ENCODE data around the gene PARN.

DNA sequence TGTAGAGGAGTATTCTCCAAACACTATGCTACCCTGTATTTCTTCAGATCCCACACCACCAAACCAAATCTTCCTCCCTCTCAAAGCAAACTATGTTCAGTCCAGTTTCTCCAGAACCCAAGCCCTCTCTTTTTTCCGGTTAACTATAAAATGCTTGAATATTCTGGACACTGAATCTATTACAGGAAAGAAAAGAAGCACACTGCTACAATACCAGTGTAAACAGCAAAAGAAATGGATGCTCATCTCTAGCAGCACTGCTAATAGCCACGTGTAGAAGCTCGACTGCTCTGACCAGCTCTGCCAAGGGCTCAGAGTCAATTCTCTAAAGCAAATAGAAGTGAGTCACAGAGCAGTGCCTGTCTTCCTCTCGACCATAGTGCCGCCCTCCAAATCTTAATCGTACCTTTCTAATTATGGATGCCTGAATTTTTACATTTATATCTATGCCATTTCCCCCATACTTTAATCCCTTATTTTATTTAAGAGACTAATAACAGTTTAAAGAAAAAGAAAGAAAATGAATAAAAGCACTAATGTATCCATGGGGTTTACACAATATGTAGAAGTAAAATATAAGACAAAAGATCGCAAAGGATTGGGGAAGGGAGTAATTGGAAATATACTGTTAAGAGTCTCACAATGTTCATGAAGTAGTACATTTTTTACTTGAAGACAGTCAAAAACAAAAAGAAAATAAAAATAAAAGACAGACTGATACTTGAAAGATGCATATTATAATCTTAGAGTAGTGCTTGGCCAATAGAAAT is 154.5 kb downstream of the PARN start:
- TF ChIP-seq ZNF565 (CRISPR knock-in tag; conservative IDR thresholded peaks at IDR 0.05; ENCODE audit: low read depth), result no peak
- TF ChIP-seq OSR1 (CRISPR knock-in tag; IDR thresholded peaks at IDR 0.05), result no peak
- TF ChIP-seq, protein P1, sequence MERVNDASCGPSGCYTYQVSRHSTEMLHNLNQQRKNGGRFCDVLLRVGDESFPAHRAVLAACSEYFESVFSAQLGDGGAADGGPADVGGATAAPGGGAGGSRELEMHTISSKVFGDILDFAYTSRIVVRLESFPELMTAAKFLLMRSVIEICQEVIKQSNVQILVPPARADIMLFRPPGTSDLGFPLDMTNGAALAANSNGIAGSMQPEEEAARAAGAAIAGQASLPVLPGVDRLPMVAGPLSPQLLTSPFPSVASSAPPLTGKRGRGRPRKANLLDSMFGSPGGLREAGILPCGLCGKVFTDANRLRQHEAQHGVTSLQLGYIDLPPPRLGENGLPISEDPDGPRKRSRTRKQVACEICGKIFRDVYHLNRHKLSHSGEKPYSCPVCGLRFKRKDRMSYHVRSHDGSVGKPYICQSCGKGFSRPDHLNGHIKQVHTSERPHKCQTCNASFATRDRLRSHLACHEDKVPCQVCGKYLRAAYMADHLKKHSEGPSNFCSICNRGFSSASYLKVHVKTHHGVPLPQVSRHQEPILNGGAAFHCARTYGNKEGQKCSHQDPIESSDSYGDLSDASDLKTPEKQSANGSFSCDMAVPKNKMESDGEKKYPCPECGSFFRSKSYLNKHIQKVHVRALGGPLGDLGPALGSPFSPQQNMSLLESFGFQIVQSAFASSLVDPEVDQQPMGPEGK (CRISPR knock-in tag; IDR thresholded peaks at IDR 0.05; ENCODE audit: borderline replicate concordance), result no peak
- no peak for TF ChIP-seq RARB (CRISPR knock-in tag; IDR thresholded peaks at IDR 0.05)
- TF ChIP-seq, protein P2, sequence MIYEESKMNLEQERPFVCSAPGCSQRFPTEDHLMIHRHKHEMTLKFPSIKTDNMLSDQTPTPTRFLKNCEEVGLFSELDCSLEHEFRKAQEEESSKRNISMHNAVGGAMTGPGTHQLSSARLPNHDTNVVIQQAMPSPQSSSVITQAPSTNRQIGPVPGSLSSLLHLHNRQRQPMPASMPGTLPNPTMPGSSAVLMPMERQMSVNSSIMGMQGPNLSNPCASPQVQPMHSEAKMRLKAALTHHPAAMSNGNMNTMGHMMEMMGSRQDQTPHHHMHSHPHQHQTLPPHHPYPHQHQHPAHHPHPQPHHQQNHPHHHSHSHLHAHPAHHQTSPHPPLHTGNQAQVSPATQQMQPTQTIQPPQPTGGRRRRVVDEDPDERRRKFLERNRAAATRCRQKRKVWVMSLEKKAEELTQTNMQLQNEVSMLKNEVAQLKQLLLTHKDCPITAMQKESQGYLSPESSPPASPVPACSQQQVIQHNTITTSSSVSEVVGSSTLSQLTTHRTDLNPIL (CRISPR knock-in tag; IDR thresholded peaks at IDR 0.05; ENCODE audit: low read depth), result no peak
- no peak for TF ChIP-seq ZFP3 (CRISPR knock-in tag; IDR thresholded peaks at IDR 0.05)
- TF ChIP-seq TCF4 (CRISPR knock-in tag; IDR thresholded peaks at IDR 0.05; ENCODE audit: borderline replicate concordance), result no peak
- TF ChIP-seq BACH2 (CRISPR knock-in tag; IDR thresholded peaks at IDR 0.05; ENCODE audit: borderline replicate concordance), result no peak
- TF ChIP-seq CSDC2 (CRISPR knock-in tag; IDR thresholded peaks at IDR 0.05), result no peak
- TF ChIP-seq, protein P3, sequence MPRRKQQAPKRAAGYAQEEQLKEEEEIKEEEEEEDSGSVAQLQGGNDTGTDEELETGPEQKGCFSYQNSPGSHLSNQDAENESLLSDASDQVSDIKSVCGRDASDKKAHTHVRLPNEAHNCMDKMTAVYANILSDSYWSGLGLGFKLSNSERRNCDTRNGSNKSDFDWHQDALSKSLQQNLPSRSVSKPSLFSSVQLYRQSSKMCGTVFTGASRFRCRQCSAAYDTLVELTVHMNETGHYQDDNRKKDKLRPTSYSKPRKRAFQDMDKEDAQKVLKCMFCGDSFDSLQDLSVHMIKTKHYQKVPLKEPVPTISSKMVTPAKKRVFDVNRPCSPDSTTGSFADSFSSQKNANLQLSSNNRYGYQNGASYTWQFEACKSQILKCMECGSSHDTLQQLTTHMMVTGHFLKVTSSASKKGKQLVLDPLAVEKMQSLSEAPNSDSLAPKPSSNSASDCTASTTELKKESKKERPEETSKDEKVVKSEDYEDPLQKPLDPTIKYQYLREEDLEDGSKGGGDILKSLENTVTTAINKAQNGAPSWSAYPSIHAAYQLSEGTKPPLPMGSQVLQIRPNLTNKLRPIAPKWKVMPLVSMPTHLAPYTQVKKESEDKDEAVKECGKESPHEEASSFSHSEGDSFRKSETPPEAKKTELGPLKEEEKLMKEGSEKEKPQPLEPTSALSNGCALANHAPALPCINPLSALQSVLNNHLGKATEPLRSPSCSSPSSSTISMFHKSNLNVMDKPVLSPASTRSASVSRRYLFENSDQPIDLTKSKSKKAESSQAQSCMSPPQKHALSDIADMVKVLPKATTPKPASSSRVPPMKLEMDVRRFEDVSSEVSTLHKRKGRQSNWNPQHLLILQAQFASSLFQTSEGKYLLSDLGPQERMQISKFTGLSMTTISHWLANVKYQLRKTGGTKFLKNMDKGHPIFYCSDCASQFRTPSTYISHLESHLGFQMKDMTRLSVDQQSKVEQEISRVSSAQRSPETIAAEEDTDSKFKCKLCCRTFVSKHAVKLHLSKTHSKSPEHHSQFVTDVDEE (CRISPR knock-in tag; IDR thresholded peaks at IDR 0.05), result no peak
- TF ChIP-seq SNAI2 (CRISPR knock-in tag; IDR thresholded peaks at IDR 0.05), result no peak

Measured in SK-N-SH treated with all-trans-retinoic acid at 6 μM for 48 hours (cell line).